Globus pallidus (tissue), 1 donor: ENCODE data around the gene MAP2K6.
A peak's percentile ranks its signal among the peaks of the same experiment; 100 is the strongest.

Source experiments
- DNase-seq: peaks from one replicate; pipeline ENCODE4 v3.0.0-alpha.2; 2015; ENCODE audit warnings: low spot score

MAP2K6 gene

DNA sequence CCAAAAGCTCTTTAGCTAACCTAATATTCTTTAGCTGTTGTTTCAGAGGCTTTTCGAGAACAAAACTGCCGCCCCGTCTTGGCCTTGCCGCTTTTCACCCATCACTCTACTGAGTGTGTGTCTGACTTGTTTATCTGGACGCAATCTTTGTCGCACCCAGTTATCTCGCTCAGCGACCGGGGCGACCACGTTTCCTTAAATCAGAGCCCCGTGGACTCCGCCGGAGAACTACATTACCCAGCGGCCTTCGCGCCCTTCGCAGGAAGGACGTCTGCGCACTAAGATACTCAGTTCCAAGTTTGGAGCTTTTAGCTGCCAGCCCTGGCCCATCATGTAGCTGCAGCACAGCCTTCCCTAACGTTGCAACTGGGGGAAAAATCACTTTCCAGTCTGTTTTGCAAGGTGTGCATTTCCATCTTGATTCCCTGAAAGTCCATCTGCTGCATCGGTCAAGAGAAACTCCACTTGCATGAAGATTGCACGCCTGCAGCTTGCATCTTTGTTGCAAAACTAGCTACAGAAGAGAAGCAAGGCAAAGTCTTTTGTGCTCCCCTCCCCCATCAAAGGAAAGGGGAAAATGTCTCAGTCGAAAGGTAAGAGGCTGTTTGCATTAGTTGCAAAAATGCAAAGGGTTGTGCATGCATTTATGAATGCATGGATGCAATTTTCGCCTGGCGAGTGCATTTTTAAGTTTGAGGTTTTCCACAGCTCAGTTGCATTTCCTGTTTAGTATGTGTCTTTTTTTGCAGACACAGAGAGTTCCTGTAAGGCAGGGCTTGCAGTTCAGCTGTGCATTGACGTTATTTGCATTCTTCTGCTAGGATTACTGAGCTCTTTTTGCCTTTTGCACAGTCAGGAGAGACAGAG is at the start of gene MAP2K6:
Gene MAP2K6 (plus strand): TSS at position 290 of the 867 bp plus-strand sequence. CDS start 288 bp downstream, at position 578.
- peak; percentile 88 for DNase-seq

DNA sequence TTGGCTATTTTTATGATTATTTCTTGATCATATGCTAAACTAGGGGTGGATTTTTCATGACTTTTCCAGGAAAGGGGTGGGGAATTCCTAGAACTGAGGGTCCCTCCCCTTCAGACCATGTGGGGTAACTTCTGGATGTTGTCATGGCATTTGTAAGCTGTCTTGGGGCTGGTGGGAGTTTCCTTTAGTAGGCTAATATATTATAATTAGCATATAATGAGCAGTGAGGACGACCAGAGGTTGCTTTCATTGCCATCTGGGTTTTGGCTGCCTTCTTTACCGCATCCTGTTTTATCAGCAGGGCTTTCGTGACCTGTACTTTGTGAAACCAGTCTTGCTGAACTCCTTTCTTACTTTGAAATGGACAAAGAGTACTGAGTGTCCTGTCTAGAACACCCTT is 47.2 kb upstream of the MAP2K6 start:
- no peak for DNase-seq

DNA sequence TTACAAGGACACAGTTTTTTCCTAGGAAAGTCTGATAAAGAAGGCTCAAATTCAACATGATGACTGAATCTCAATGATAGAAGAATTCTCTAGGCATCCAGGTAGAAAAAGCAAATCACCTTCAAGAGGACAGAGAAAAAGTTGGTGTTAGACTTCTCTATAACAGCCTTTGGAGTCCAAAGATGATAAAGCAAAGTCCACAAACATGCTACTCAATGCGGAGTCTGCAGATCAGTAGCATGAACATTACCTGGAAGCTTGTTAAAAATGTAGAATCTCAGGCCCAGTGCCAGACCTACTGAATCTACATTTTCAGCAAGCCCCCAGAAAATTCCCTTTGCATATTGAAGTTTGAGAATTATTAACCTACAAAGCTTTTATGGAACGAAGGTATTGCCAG is 41.4 kb upstream of the MAP2K6 start:
- DNase-seq: no peak

GRCh38 chr17:69375229-69375628 is 39.3 kb upstream of the MAP2K6 start:
- DNase-seq: no peak

- no peak for DNase-seq
Observed at GRCh38 chr17:69388822-69389442, 25.6 kb upstream of the MAP2K6 start.

GRCh38 chr17:69390795-69391501 is 23.5 kb upstream of the MAP2K6 start:
- DNase-seq: no peak

GRCh38 chr17:69401251-69401650 is 13.2 kb upstream of the MAP2K6 start:
- DNase-seq: no peak

GRCh38 chr17:69402052-69402451 is 12.4 kb upstream of the MAP2K6 start:
- no peak for DNase-seq

DNA sequence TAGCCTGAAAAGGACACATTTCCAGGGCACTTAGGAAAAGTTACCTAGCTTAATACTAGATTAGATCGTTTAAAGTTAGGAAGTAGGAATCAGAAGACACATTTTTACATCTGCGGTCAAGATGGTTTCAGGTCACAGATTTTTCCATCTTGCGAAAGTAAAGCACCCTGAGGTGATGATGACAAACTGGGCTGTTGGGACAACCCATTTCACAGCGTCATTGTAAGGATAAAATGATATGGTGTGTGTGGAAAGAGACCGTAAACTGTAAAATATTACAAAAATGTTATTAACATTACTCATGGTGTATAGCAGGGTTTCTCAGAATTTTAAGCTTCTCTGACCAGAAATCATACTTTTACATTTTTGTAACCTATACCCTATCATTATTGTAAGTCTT is 10.1 kb upstream of the MAP2K6 start:
- no peak for DNase-seq

DNA sequence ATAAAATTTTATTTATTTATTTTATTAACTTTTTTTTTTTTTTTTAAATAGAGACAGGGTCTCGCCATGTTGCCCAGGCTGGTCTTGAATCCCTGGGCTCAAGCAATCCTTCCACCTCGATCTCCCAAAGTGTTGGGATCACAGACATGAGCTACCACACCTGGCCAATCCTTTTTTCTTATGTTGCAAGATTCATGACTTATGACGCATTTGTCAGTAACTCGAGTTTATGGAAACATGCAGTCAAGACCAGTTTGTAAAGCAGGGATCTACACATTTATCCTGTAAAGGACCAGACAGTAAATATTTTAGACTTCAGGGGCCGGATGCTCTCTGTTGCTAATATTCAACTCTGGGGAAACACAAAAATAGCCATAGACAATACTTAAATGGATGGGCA is 9.4 kb upstream of the MAP2K6 start:
- DNase-seq: no peak

DNA sequence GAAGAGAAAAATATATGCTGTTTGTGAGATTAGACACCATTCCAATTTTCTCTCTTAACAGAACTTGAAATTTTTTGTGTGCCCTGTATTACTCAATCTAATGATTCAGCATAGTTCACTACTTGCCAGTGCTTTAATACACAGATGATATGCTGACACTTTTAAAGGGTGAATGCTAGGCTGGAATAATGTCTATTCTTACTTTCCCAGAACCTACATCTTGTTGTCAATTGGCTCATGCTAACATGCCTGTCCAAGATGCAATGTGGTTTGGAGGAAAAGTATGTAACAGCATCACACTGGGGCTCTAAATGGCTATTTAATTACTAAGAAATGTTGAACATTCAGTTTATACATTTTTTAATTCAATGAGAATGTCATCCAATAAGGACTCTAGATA is 7.6 kb upstream of the MAP2K6 start:
- DNase-seq: no peak

DNA sequence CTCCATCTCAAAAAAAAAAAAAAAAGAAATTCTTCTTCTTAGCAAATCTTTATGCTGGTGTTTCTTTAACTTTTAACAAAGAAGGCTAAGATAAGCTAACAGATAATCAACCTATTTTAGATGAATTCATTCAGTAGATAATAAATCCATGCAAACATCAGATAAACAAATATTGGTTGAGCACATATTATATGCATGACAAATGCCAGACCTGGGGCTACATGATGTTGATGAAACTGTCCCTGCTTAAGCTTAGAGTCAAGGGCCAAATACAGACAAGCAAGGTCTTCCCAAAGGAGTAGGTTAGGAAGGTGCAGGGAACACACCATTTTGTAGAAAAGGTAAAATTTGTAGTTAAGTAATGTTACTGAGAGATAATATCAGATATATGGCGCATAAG is 6.7 kb upstream of the MAP2K6 start:
- DNase-seq: no peak

DNA sequence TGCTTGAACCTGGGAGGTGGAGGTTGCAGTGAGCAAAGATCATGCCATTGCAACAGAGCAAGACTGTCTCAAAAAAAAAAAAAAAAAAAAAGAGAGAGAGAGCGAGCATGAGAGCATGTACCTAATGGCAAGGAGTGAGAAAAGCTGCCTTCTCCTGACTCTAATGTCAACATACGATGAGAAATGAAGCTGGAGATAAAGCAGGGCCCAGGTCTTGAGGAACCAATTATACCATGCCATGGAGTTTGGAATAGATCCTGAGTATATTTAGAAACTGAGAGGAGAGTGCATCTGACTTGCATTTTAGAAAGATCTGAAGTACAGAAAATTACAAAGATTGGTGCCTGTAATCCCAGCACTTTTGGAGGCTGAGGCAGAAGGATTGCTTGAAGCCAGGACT is 3.8 kb upstream of the MAP2K6 start:
- no peak for DNase-seq

DNA sequence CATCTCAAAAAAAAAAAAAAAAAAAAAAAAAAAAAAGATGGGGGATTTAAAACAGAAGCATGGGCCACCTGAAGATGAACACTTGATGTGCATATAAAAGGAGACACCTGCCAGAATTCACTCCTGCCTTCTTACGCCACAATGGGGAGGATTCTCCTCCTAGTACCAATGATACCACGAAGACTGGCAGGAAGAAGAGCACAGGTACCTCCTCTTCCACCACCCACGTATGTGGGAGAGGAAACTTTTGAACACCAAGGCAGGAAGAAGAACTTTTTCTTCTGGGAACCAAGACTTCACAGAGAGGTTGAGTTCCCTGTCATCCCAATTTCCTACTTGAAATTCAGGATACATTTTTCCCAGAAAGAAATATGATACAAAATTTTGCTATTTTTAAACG is 2.7 kb upstream of the MAP2K6 start:
- no peak for DNase-seq

DNA sequence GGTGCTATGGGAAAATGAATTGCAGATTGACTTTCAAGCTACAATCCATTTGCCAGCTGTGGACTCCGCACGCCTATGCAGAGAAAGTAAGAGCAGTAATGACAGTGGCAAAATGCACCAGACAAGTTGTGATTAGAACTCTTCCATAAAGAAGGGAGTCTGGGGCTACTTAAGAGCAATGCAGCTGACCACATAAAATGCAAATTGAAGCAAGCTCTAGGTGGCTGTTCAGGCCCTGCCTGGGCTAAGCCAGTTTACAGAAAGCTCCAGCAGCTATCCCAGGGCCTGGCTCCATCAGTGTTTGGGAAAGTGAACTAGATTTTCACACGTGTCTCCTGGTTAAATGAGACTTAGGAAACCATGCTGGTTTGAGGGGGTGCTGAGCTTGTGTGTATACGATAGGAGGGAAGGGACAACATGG is 2.2 kb upstream of the MAP2K6 start:
- DNase-seq: no peak

DNA sequence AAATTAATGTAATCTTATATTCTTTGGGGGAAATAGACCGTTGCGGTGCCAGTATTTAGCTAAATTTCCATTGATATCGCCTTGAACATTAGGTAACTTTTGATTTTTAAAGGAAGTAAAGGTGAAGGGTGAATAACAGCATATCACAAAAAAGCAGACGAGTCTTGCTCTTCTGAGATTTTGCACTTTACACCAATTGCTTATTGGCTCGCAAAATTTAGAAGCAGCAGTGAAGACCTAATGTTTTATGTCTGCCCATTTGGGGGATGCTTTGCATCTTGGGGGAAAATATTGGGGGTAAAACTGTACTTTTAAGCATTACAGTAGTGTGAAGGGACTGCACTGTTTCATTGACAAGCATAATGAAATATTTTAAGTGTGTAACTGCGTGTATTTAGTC is 934 bp downstream of the MAP2K6 start:
- DNase-seq: no peak

DNA sequence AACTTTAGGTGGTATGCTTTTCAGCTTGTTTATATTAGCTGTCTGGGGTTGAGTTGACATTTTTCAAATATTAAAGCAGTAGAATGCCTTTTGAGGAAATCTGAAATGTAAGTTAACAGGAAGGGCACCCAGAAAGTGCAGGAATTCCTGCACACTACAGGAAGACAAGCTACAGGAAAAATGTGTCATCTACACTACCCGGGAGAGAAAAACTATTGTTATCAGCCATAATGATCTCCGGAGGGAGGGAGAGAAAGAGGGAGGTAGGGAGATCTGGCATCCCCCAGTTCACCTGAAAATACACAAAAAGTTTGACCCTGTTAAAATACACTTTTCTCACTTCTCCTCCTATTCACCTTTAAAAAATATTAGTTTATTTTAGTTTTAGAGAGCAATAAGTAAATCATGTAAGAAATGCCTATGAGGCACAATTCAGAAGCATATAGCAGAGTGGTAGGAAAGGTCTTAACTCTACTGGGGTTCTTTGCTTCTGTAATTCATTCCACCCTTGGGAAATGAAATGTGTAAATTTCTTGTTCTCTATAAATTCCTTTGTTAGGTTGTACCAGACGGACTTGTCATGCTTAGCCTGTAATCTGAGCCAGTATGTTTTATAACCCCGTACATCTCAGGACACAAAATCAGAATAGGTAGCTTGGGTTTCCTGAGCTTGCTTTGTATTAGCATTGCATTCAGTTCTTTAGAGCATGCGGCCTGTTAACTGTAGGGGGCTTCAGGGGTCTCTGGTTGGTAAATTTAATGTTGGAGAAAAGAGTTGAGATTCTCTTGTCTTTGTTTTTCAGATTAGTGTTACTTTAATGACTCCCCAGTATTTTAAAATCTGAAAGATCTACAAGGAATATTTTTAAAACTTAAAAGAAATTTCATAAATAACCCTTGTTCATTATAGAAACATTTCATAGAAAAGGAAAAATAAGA is 3.3 kb downstream of the MAP2K6 start:
- no peak for DNase-seq

GRCh38 chr17:69418535-69418934 is 4.0 kb downstream of the MAP2K6 start:
- DNase-seq: no peak

- no peak for DNase-seq
Observed at GRCh38 chr17:69423450-69423849, 9.0 kb downstream of the MAP2K6 start.

DNA sequence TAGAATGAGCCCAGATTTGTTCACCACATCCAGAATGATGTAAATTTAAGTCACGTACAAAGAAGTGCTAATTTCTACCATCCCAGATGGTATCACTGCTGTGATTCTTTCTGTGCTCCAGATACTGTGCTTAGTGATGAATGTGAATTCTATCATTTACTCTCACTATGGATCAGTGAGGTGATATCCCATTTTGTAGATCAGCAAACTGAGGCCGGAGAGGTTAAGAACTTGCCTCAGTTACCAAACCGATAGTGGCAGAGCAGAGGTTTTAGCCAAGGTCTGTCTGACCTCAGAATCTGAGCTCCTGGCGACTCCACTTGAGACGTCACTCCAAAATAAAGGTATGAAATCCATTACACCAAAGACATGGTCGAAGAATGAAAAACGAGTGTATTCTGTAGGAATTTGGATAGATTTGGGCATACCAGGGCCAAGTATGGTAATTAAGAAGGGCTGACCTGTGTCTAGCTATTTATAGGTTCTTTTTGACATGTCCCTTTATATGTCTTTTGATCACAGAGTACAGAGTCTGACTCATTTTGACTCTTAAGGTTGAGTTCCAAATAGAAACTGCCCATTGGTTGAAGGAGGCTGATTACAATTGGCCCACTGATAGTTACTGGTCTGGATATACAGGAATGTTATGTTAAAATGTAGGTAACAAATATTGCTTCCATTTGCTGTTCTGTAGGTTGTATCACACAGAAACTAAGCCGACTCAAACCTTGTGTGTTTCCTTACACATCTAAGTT is 10.0 kb downstream of the MAP2K6 start:
- no peak for DNase-seq

DNA sequence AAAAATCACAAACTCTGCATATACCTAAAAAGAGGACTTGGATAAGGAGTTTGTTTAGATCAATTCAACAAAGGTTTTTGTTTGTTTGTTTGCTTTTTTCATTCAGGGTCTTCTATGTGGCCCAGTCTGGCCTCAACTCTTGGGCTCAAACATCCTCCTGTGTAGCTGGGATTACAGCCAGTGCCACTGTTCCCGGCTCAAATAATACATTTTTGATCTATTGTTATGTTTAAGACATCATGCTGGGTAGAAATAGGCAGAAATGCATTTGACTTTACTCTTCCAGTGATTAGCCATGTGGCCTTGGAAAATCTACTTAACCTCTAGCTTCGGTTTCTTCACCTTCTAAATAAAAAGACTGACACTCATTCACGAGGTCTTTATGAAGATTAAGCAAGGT is 11.5 kb downstream of the MAP2K6 start:
- no peak for DNase-seq
